HG02970 (cell line): ENCODE measurements around the gene LRRC46.

Source experiments
- ATAC-seq: cut with Tn5 transposase; IDR thresholded peaks from one replicate; pipeline ENCODE4 v1.9.1; 2021; ENCODE audit warnings: mild to moderate bottlenecking, moderate library complexity, moderate number of reproducible peaks; ENCODE audit not compliant: unreplicated experiment, low FRiP score

The LRRC46 gene

GRCh38 chr17:47873200-47874090 is 42.0 kb downstream of the LRRC46 start:
- no peak for ATAC-seq

- ATAC-seq, result no peak
Measured at GRCh38 chr17:47875011-47875985, 43.8 kb downstream of the LRRC46 start.

GRCh38 chr17:47877368-47878034 is 46.0 kb downstream of the LRRC46 start:
- ATAC-seq, result no peak

- ATAC-seq, result no peak
Measured at GRCh38 chr17:47878203-47879027, 46.9 kb downstream of the LRRC46 start.

GRCh38 chr17:47879028-47879585 is 47.6 kb downstream of the LRRC46 start:
- no peak for ATAC-seq

GRCh38 chr17:47879776-47880454 is 48.4 kb downstream of the LRRC46 start:
- no peak for ATAC-seq

- no peak for ATAC-seq
Measured at GRCh38 chr17:47882247-47882646, 50.8 kb downstream of the LRRC46 start.

- no peak for ATAC-seq
Measured at GRCh38 chr17:47882695-47883588, 51.5 kb downstream of the LRRC46 start.

GRCh38 chr17:47883589-47884426 is 52.3 kb downstream of the LRRC46 start:
- ATAC-seq, result no peak

GRCh38 chr17:47884427-47884740 is 52.9 kb downstream of the LRRC46 start:
- no peak for ATAC-seq

- ATAC-seq, result no peak
Measured at GRCh38 chr17:47884905-47885730, 53.6 kb downstream of the LRRC46 start.
